Ovary (tissue), 3 donors: ENCODE measurements around the gene RBBP8.

Experiments
- EP300 ChIP-seq: sonication (generic); formaldehyde crosslinking; IDR thresholded peaks from one replicate; pipeline ENCODE4 v1.6.1; 2017; ENCODE audit warnings: antibody characterized with exemption
- TF ChIP-seq, protein P1 (sequence below), 3 donors: fragments of 450-650 bp in 2 of 3; fragments of 200-600 bp in 1 of 3; IDR thresholded peaks; one replicate each; pipeline versions ENCODE4 v1.5.1 to v1.8.0; 2016 to 2022; ENCODE audit warnings: antibody characterized with exemption in 3 of 3, mild to moderate bottlenecking in 1 of 3
- donor health status: DM: no; HTN: no; CAD: no.

DNA sequence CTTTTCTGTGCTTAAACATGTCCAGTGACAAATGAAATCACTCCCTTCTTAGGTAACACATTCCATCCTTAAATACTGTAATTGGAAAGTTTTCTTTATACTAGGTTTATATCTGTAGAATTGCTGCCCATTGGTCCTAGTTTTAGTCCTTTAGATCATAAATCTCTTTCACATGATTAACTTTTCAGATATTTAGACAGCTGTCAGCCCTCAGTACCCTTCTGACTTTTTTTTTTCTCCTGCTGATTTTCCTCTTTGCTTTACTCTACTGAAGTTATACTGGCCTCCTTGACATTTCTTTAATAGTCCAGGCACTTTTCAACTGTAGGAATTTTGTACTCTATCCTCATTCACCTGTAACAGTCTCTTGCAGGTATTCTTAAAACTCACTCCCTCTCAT is 28.9 kb downstream of the RBBP8 start:
- no peak for TF ChIP-seq EP300
- TF ChIP-seq, protein P1, sequence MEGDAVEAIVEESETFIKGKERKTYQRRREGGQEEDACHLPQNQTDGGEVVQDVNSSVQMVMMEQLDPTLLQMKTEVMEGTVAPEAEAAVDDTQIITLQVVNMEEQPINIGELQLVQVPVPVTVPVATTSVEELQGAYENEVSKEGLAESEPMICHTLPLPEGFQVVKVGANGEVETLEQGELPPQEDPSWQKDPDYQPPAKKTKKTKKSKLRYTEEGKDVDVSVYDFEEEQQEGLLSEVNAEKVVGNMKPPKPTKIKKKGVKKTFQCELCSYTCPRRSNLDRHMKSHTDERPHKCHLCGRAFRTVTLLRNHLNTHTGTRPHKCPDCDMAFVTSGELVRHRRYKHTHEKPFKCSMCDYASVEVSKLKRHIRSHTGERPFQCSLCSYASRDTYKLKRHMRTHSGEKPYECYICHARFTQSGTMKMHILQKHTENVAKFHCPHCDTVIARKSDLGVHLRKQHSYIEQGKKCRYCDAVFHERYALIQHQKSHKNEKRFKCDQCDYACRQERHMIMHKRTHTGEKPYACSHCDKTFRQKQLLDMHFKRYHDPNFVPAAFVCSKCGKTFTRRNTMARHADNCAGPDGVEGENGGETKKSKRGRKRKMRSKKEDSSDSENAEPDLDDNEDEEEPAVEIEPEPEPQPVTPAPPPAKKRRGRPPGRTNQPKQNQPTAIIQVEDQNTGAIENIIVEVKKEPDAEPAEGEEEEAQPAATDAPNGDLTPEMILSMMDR (IDR thresholded peaks at IDR 0.05) = no peak
